ENCODE results near the gene DCAF15.

The DCAF15 gene

GRCh38 chr19:13956365-13956744 lies 4.0 kb downstream of the DCAF15 start:
- Mint-ChIP-seq H3K4me3 (no peak overlapping the region), H3K27me3 (ENCODE audit: low read depth, poor library complexity) (peaks cover 7% of the 10 kb centered on the region), H3K27ac (no peak overlapping the region), H3K4me1 (peaks cover 17% of the 10 kb centered on the region), H3K36me3 (ENCODE audit: low read depth) (peaks cover 15% of the 10 kb centered on the region), H3K9me3 (no peaks in the 10 kb centered on the region)
- DNase-seq, result no peak
- TF ChIP-seq CTCF (IDR thresholded peaks at IDR 0.05), result no peak

GRCh38 chr19:13957051-13957450 lies 4.7 kb downstream of the DCAF15 start:
- Mint-ChIP-seq H3K27ac (no peak overlapping the region), H3K36me3 (ENCODE audit: low read depth) (peaks cover 15% of the 10 kb centered on the region), H3K4me3 (no peak overlapping the region), H3K27me3 (ENCODE audit: low read depth, poor library complexity) (peaks cover 3% of the 10 kb centered on the region), H3K9me3 (no peaks in the 10 kb centered on the region), H3K4me1 (peaks cover 18% of the 10 kb centered on the region)
- DNase-seq, result no peak
- TF ChIP-seq CTCF (IDR thresholded peaks at IDR 0.05), result no peak

GRCh38 chr19:13958043-13958442 lies 5.7 kb downstream of the DCAF15 start:
- TF ChIP-seq CTCF (IDR thresholded peaks at IDR 0.05), result no peak
- Mint-ChIP-seq H3K9me3 (no peaks in the 10 kb centered on the region), H3K27ac (no peak overlapping the region), H3K27me3 (ENCODE audit: low read depth, poor library complexity) (peaks cover 3% of the 10 kb centered on the region), H3K36me3 (ENCODE audit: low read depth) (peaks cover 15% of the 10 kb centered on the region), H3K4me1 (peaks cover 17% of the 10 kb centered on the region), H3K4me3 (no peak overlapping the region)
- no peak for DNase-seq

- H3K27ac Mint-ChIP-seq, result no peak overlapping the region
- no peak for TF ChIP-seq CTCF (IDR thresholded peaks at IDR 0.05)
- no peaks in the 10 kb centered on the region for H3K9me3 Mint-ChIP-seq
- H3K4me1 Mint-ChIP-seq, result peaks cover 7% of the 10 kb centered on the region
- H3K36me3 Mint-ChIP-seq (ENCODE audit: low read depth), result peaks cover 17% of the 10 kb centered on the region
- peaks cover 4% of the 10 kb centered on the region for H3K27me3 Mint-ChIP-seq (ENCODE audit: low read depth, poor library complexity)
- no peak overlapping the region for H3K4me3 Mint-ChIP-seq
- DNase-seq, result no peak
Observed at GRCh38 chr19:13959141-13959961, 7.0 kb downstream of the DCAF15 start.

GRCh38 chr19:13959962-13960862 lies 7.9 kb downstream of the DCAF15 start:
- H3K27ac Mint-ChIP-seq, result peak overlapping the region; percentile 42
- TF ChIP-seq CTCF (IDR thresholded peaks at IDR 0.05), result peak; percentile 18
- DNase-seq, result peak; percentile 38
- no peak overlapping the region for H3K4me3 Mint-ChIP-seq
- H3K36me3 Mint-ChIP-seq (ENCODE audit: low read depth), result peaks cover 26% of the 10 kb centered on the region
- no peaks in the 10 kb centered on the region for H3K9me3 Mint-ChIP-seq
- H3K27me3 Mint-ChIP-seq (ENCODE audit: low read depth, poor library complexity), result peaks cover 4% of the 10 kb centered on the region
- peaks cover 7% of the 10 kb centered on the region for H3K4me1 Mint-ChIP-seq

Measured in nephron progenitor cell (in vitro differentiated cells).